Measurements from ENCODE around the gene PCCA.

GRCh38 chr13:100290165-100290801 lies 201.4 kb downstream of the PCCA start:
- no peak for TF ChIP-seq POLR2A (IDR thresholded peaks at IDR 0.05; ENCODE audit: low read length)
- no peak for TF ChIP-seq GATA1 (IDR thresholded peaks at IDR 0.05; ENCODE audit: low read depth, low read length)

Data from erythroblast (primary cell).